K562 (cell line): ENCODE data around the gene ZC3H11A. TPM values are rescaled to one million over a fixed set of nuclear protein-coding genes. Genes with fewer than 3 reads are reported as not detected.

Experiments used
- CCAR2 ChIP-seq: fragments of 200-400 bp; formaldehyde crosslinking; IDR thresholded peaks from 2 replicates; pipeline ENCODE4 v1.6.1; 2017; ENCODE audit warnings: mild to moderate bottlenecking, low read depth, low read length
- FOXO4 ChIP-seq: fragments of 450-650 bp; formaldehyde crosslinking; IDR thresholded peaks from 2 replicates; pipeline ENCODE4 v1.4.0; 2020; ENCODE audit warnings: mild to moderate bottlenecking, moderate library complexity
- GTF2B ChIP-seq: IDR thresholded peaks from 2 replicates; pipeline ENCODE4 v1.6.1; 2011; ENCODE audit not compliant: insufficient read length; ENCODE audit errors: extremely low read depth
- KHSRP ChIP-seq: fragments of 450-650 bp; IDR thresholded peaks from 2 replicates; pipeline ENCODE4 v1.6.1; 2017
- MECOM ChIP-seq: fragments of 250-450 bp; sonication (Bioruptor Pico); IDR thresholded peaks from 2 replicates; pipeline ENCODE4 v1.8.0; 2022; ENCODE audit warnings: inconsistent platforms
- MIER1 ChIP-seq: fragments of 450-650 bp; IDR thresholded peaks from 2 replicates; pipeline ENCODE4 v1.6.1; 2016; ENCODE audit warnings: antibody characterized with exemption, mild to moderate bottlenecking, low read depth
- PHF20 ChIP-seq: fragments of 450-650 bp; IDR thresholded peaks from 2 replicates; pipeline ENCODE4 v1.6.1; 2018; ENCODE audit not compliant: partially characterized antibody
- RHOXF2B ChIP-seq: fragments of 250-450 bp; sonication (Bioruptor Pico); conservative IDR thresholded peaks from 2 replicates; pipeline ENCODE4 v1.5.1; 2021
- ZBTB2 ChIP-seq: fragments of 450-650 bp; IDR thresholded peaks from 2 replicates; pipeline ENCODE4 v1.6.1; 2016; ENCODE audit warnings: antibody characterized with exemption
- ZNF551 ChIP-seq: fragments of 250-450 bp; sonication (Bioruptor Pico); IDR thresholded peaks from 2 replicates; pipeline ENCODE4 v1.5.0; 2021; ENCODE audit warnings: mild to moderate bottlenecking, moderate library complexity
- polyA plus RNA-seq, 8 experiments: library from polyadenylated mRNA; depleted of rRNA in 4 of 8; stranded (reverse) in 5 of 8; unstranded in 3 of 8; fragments of >200 nt; fragmentation: Nextera tagmentation in 2 of 8; fragmentation: Illumina TruSeq in 1 of 8; extraction: Ambion mirVana in 2 of 8; extraction: Trizol in 1 of 8; gene quantifications; 2 replicates each; pipeline versions ENCODE4 v1.2.1 to v1.2.3, GENCODE V29; 2011 to 2014; ENCODE audit warnings: inconsistent platforms in 1 of 8, missing spikeins in 1 of 8
- total RNA-seq, 7 experiments: library from RNA; depleted of rRNA in 6 of 7; stranded (reverse); fragments of >200 nt in 6 of 7; fragmentation: Illumina TruSeq in 2 of 7; extraction: Trizol in 2 of 7; gene quantifications; 2 replicates each; pipeline versions ENCODE4 v1.2.1 to v1.2.3, GENCODE V29; 2011 to 2021; ENCODE audit warnings: low replicate concordance in 1 of 7
- TF ChIP-seq, protein P1 (sequence below): fragments of 250-450 bp; sonication (Bioruptor Pico); IDR thresholded peaks from 2 replicates; pipeline ENCODE4 v1.4.0; 2020; ENCODE audit warnings: mild to moderate bottlenecking, moderate library complexity
- TF ChIP-seq, protein P2 (sequence below): fragments of 250-450 bp; sonication (Bioruptor Pico); IDR thresholded peaks from 2 replicates; pipeline ENCODE4 v1.4.0; 2020; ENCODE audit warnings: mild to moderate bottlenecking, moderate library complexity, borderline replicate concordance
- TF ChIP-seq, protein P3 (sequence below): fragments of 150-350 bp; IDR thresholded peaks from 2 replicates; pipeline ENCODE4 v1.6.1; 2014; ENCODE audit warnings: low read depth, mild to moderate bottlenecking, low read length, borderline replicate concordance

ZC3H11A gene
- total and polyA plus RNA-seq, 9 of the 15 experiments (the other 6 are each of a cell fraction or from before 2014, with no cell fraction given), result 34.2 to 137 (median 102) TPM

- TF ChIP-seq, protein P1, sequence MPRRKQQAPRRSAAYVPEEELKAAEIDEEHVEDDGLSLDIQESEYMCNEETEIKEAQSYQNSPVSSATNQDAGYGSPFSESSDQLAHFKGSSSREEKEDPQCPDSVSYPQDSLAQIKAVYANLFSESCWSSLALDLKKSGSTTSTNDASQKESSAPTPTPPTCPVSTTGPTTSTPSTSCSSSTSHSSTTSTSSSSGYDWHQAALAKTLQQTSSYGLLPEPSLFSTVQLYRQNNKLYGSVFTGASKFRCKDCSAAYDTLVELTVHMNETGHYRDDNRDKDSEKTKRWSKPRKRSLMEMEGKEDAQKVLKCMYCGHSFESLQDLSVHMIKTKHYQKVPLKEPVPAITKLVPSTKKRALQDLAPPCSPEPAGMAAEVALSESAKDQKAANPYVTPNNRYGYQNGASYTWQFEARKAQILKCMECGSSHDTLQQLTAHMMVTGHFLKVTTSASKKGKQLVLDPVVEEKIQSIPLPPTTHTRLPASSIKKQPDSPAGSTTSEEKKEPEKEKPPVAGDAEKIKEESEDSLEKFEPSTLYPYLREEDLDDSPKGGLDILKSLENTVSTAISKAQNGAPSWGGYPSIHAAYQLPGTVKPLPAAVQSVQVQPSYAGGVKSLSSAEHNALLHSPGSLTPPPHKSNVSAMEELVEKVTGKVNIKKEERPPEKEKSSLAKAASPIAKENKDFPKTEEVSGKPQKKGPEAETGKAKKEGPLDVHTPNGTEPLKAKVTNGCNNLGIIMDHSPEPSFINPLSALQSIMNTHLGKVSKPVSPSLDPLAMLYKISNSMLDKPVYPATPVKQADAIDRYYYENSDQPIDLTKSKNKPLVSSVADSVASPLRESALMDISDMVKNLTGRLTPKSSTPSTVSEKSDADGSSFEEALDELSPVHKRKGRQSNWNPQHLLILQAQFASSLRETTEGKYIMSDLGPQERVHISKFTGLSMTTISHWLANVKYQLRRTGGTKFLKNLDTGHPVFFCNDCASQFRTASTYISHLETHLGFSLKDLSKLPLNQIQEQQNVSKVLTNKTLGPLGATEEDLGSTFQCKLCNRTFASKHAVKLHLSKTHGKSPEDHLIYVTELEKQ, result no peak
- TF ChIP-seq CCAR2 (no peak), ZBTB2 (no peak), ZNF551 (no peak), FOXO4 (CRISPR knock-in tag) (no peak), MIER1 (no peak), MECOM (CRISPR knock-in tag) (no peak; the same call in 1 of the 2 replicates), PHF20 (no peak), KHSRP (no peak), GTF2B (no peak), RHOXF2B (CRISPR knock-in tag) (no peak)
- TF ChIP-seq, protein P2, sequence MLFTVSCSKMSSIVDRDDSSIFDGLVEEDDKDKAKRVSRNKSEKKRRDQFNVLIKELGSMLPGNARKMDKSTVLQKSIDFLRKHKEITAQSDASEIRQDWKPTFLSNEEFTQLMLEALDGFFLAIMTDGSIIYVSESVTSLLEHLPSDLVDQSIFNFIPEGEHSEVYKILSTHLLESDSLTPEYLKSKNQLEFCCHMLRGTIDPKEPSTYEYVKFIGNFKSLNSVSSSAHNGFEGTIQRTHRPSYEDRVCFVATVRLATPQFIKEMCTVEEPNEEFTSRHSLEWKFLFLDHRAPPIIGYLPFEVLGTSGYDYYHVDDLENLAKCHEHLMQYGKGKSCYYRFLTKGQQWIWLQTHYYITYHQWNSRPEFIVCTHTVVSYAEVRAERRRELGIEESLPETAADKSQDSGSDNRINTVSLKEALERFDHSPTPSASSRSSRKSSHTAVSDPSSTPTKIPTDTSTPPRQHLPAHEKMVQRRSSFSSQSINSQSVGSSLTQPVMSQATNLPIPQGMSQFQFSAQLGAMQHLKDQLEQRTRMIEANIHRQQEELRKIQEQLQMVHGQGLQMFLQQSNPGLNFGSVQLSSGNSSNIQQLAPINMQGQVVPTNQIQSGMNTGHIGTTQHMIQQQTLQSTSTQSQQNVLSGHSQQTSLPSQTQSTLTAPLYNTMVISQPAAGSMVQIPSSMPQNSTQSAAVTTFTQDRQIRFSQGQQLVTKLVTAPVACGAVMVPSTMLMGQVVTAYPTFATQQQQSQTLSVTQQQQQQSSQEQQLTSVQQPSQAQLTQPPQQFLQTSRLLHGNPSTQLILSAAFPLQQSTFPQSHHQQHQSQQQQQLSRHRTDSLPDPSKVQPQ, result no peak
- TF ChIP-seq, protein P3, sequence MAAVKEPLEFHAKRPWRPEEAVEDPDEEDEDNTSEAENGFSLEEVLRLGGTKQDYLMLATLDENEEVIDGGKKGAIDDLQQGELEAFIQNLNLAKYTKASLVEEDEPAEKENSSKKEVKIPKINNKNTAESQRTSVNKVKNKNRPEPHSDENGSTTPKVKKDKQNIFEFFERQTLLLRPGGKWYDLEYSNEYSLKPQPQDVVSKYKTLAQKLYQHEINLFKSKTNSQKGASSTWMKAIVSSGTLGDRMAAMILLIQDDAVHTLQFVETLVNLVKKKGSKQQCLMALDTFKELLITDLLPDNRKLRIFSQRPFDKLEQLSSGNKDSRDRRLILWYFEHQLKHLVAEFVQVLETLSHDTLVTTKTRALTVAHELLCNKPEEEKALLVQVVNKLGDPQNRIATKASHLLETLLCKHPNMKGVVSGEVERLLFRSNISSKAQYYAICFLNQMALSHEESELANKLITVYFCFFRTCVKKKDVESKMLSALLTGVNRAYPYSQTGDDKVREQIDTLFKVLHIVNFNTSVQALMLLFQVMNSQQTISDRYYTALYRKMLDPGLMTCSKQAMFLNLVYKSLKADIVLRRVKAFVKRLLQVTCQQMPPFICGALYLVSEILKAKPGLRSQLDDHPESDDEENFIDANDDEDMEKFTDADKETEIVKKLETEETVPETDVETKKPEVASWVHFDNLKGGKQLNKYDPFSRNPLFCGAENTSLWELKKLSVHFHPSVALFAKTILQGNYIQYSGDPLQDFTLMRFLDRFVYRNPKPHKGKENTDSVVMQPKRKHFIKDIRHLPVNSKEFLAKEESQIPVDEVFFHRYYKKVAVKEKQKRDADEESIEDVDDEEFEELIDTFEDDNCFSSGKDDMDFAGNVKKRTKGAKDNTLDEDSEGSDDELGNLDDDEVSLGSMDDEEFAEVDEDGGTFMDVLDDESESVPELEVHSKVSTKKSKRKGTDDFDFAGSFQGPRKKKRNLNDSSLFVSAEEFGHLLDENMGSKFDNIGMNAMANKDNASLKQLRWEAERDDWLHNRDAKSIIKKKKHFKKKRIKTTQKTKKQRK, result no peak
Observed at GRCh38 chr1:203795441-203796235, at the start of gene ZC3H11A, which contains the start of gene ZBED6 (continued).
